ENCODE data around the gene ATP8A2. TPM values are rescaled to one million over a fixed set of nuclear protein-coding genes. Genes with fewer than 3 reads are reported as not detected.

Gene ATP8A2
- total RNA-seq, 1 experiment from 2014 or later: 5.2 TPM

- TF ChIP-seq STAT6 (CRISPR knock-in tag; conservative IDR thresholded peaks at IDR 0.05; ENCODE audit: low read depth) (no peak), ZBTB43 (CRISPR knock-in tag; IDR thresholded peaks at IDR 0.05) (no peak), JUN (CRISPR knock-in tag; IDR thresholded peaks at IDR 0.05) (no peak)
Measured at GRCh38 chr13:25899952-25900351, 528.2 kb downstream of the ATP8A2 start (continued).

- Mint-ChIP-seq H3K36me3 (peaks cover 35% of the 10 kb centered on the region), H3K9me3 (peaks cover 41% of the 10 kb centered on the region), H3K4me1 (peaks cover 9% of the 10 kb centered on the region), H3K4me3 (no peak overlapping the region), H3K27me3 (ENCODE audit: low read depth) (peaks cover 28% of the 10 kb centered on the region), H3K27ac (no peak overlapping the region)
- ChIA-PET CTCF (interaction anchor here (1.2 kb wide), 1 partner anchor 136 kb away, joined by 3 read pairs; no protein-coding TSS in a partner anchor), POLR2A (no interaction called here)
- no peak for ATAC-seq
- DNase-seq (ENCODE audit: low spot score): no peak
- TF ChIP-seq ZNF532 (CRISPR knock-in tag; IDR thresholded peaks at IDR 0.05; ENCODE audit: borderline replicate concordance): no peak
- TF ChIP-seq MYBL2 (CRISPR knock-in tag; IDR thresholded peaks at IDR 0.05): no peak
- no peak for TF ChIP-seq FOXK1 (CRISPR knock-in tag; IDR thresholded peaks at IDR 0.05)
- TF ChIP-seq E2F4 (CRISPR knock-in tag; IDR thresholded peaks at IDR 0.05; ENCODE audit: borderline replicate concordance, low read depth): no peak
- TF ChIP-seq USF1 (CRISPR knock-in tag; IDR thresholded peaks at IDR 0.05): no peak
- no peak for TF ChIP-seq ATF3 (CRISPR knock-in tag; conservative IDR thresholded peaks at IDR 0.05)
Measured at GRCh38 chr13:25901460-25902376, 529.9 kb downstream of the ATP8A2 start.

- H3K9me3 Mint-ChIP-seq: peaks cover 34% of the 10 kb centered on the region
- ChIA-PET CTCF (no interaction called here), POLR2A (no interaction called here)
- H3K36me3 Mint-ChIP-seq: peaks cover 29% of the 10 kb centered on the region
- ATAC-seq: no peak
- DNase-seq (ENCODE audit: low spot score): no peak
- H3K27ac Mint-ChIP-seq: no peak overlapping the region
- no peak overlapping the region for H3K4me3 Mint-ChIP-seq
- TF ChIP-seq NR3C1 (CRISPR knock-in tag; conservative IDR thresholded peaks at IDR 0.05; ENCODE audit: low read depth): no peak
- no peak for TF ChIP-seq ELF4 (CRISPR knock-in tag; IDR thresholded peaks at IDR 0.05; ENCODE audit: low read depth)
- no peak for TF ChIP-seq TP53 (CRISPR knock-in tag; IDR thresholded peaks at IDR 0.05)
- peaks cover 24% of the 10 kb centered on the region for H3K27me3 Mint-ChIP-seq (ENCODE audit: low read depth)
- H3K4me1 Mint-ChIP-seq: peaks cover 9% of the 10 kb centered on the region
Measured at GRCh38 chr13:25902455-25902854, 530.7 kb downstream of the ATP8A2 start.

Data from WTC11 (cell line).